Gastrocnemius medialis (tissue), 4 donors: Measurements from ENCODE around the gene KLKB1. TPM values are rescaled to one million over a fixed set of nuclear protein-coding genes. Genes with fewer than 3 reads are reported as not detected.

ENCODE experiments used
- ATAC-seq, 2 donors: fragments of 150-250 bp; one replicate each; pipeline ENCODE4 v1.9.1; 2016
- DNase-seq, 2 donors: peaks; one replicate each; pipeline ENCODE4 v3.0.0-alpha.2; 2019
- H3K27ac ChIP-seq, 4 donors: fragments of 200-600 bp; sonication (generic); 1 replicate in 1 of 4; 2 replicates in 3 of 4; pipeline ENCODE4 v1.5.1; 2016 to 2018; ENCODE audit warnings: mild to moderate bottlenecking in 2 of 4, moderate library complexity in 1 of 4
- H3K27me3 ChIP-seq, 3 donors: fragments of 200-600 bp; sonication (generic) in 2 of 3; 1 replicate in 1 of 3; 2 replicates in 2 of 3; pipeline versions ENCODE4 v1.5.1 to v1.6.0; 2016 to 2019; ENCODE audit warnings: mild to moderate bottlenecking in 1 of 3, moderate library complexity in 1 of 3
- H3K36me3 ChIP-seq, 2 donors: fragments of 200-600 bp; sonication (generic) in 1 of 2; one replicate each; pipeline ENCODE4 v1.5.1; 2017 to 2018
- H3K4me1 ChIP-seq, 2 donors: fragments of 200-600 bp; sonication (generic) in 1 of 2; one replicate each; pipeline ENCODE4 v1.5.1; 2016 to 2017; ENCODE audit warnings: mild to moderate bottlenecking in 2 of 2
- H3K4me3 ChIP-seq, 4 donors: fragments of 200-600 bp; sonication (generic) in 3 of 4; 1 replicate in 1 of 4; 2 replicates in 3 of 4; pipeline ENCODE4 v1.5.1; 2016 to 2019; ENCODE audit warnings: mild to moderate bottlenecking in 2 of 4
- H3K9me3 ChIP-seq, 3 donors: fragments of 200-600 bp; sonication (generic) in 2 of 3; 1 replicate in 1 of 3; 2 replicates in 2 of 3; pipeline ENCODE4 v1.5.1; 2016 to 2019
- POLR2A ChIP-seq, 2 donors: fragments of 450-650 bp; IDR thresholded peaks; one replicate each; pipeline ENCODE4 v1.6.1; 2017; ENCODE audit warnings: antibody characterized with exemption in 2 of 2, mild to moderate bottlenecking in 2 of 2, moderate library complexity in 2 of 2
- in situ Hi-C, 4 donors: fragments of 200-750 bp; cut with MboI; loops; one replicate each; pipeline versions ENCODE4 v1.15.0 to v1.8.0; 2017; ENCODE audit warnings: low sequenced_read_pairs in 4 of 4
- intact Hi-C: fragments of 100-400 bp; cut with DNase I; formaldehyde crosslinking; loops from one replicate; pipeline ENCODE4 v1.15.1; 2023; ENCODE audit warnings: low total_unique reads
- total RNA-seq, 4 donors: library from RNA; depleted of rRNA; stranded (reverse); fragments of >200 nt; gene quantifications; one replicate each; pipeline versions ENCODE4 v1.1.0 to v1.2.3, GENCODE V29; 2016
- TF ChIP-seq, protein P1 (sequence below), 5 experiments: fragments of 450-650 bp in 3 of 5; fragments of 200-600 bp in 2 of 5; sonication (generic) in 2 of 5; IDR thresholded peaks in 4 of 5; conservative IDR thresholded peaks in 1 of 5; 1 replicate in 4 of 5; 2 replicates in 1 of 5; pipeline ENCODE4 v1.5.1; 2016 to 2019; ENCODE audit warnings: antibody characterized with exemption in 5 of 5, mild to moderate bottlenecking in 3 of 5, moderate library complexity in 3 of 5

KLKB1 gene
- total RNA-seq, 4 donors from 2014 or later = 0.20 to 0.40 TPM; not detected in 2

DNA sequence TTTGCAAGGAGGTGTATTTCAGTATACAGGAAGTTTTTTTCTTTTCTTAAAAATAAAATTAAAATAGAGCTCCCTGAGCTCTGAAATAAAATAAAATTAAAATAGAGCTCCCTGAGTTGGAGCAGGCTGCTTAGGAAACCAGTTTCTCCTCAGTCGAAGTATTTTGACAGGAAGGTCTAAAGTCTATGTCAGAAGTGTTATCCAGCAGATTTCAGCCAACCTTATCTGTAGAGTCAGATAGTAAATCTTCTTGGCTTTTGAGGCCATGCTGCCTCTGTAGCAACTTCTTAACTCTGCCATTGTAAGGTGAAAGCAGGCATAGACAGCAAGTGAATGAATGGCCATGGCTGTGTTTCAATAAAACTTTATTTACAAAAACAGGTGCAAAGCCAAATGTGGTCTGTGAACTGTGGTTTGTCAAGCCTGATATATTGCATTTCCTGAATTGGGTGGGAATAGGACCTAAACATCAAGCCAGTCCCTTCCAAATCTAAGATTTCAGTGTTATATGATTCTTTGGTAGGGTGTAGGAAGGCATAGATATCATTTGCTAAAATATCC, 9.5 kb upstream of the KLKB1 start:
- no peaks in the 10 kb centered on the region for H3K36me3 ChIP-seq
- no peak overlapping the region for H3K4me3 ChIP-seq
- in situ Hi-C loops (no loop called here), intact Hi-C loops (no loop called here)
- ATAC-seq (no peak), DNase-seq (no peak)
- H3K4me1 ChIP-seq = no peaks in the 10 kb centered on the region
- H3K9me3 ChIP-seq = no peaks in the 10 kb centered on the region
- H3K27ac ChIP-seq = no peak overlapping the region
- TF ChIP-seq, protein P1, sequence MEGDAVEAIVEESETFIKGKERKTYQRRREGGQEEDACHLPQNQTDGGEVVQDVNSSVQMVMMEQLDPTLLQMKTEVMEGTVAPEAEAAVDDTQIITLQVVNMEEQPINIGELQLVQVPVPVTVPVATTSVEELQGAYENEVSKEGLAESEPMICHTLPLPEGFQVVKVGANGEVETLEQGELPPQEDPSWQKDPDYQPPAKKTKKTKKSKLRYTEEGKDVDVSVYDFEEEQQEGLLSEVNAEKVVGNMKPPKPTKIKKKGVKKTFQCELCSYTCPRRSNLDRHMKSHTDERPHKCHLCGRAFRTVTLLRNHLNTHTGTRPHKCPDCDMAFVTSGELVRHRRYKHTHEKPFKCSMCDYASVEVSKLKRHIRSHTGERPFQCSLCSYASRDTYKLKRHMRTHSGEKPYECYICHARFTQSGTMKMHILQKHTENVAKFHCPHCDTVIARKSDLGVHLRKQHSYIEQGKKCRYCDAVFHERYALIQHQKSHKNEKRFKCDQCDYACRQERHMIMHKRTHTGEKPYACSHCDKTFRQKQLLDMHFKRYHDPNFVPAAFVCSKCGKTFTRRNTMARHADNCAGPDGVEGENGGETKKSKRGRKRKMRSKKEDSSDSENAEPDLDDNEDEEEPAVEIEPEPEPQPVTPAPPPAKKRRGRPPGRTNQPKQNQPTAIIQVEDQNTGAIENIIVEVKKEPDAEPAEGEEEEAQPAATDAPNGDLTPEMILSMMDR (IDR thresholded peaks at IDR 0.05 in 4 of 5, conservative IDR thresholded peaks at IDR 0.05 in 1 of 5) = no peak
- no peak for TF ChIP-seq POLR2A (IDR thresholded peaks at IDR 0.05)
- H3K27me3 ChIP-seq = no peaks in the 10 kb centered on the region

DNA sequence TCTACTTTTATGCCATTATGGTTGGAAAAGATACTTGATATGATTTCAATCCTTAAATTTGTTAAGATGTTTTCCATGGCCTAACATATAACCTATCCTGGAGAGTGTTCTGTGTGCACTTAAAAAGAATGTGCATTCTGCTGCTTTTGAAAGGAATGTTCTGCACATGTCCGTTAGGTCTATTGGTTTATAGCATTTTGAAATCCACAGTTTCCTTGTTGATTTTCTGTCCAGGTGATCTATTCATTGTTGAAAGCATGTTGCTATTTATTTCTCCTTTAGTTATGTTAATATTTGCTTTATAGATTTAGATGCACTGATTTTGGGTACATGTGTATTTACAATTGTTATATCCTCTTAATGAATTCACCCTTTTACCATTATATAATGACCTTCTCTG, 5.7 kb upstream of the KLKB1 start:
- intact Hi-C loops (no loop called here), in situ Hi-C loops (no loop called here)
- no peak overlapping the region for H3K27ac ChIP-seq
- H3K9me3 ChIP-seq = no peaks in the 10 kb centered on the region
- H3K4me3 ChIP-seq = no peak overlapping the region
- no peak for DNase-seq
- no peaks in the 10 kb centered on the region for H3K36me3 ChIP-seq
- no peaks in the 10 kb centered on the region for H3K4me1 ChIP-seq
- H3K27me3 ChIP-seq = no peaks in the 10 kb centered on the region
- ATAC-seq = no peak
- TF ChIP-seq, protein P1 (IDR thresholded peaks at IDR 0.05 in 4 of 5, conservative IDR thresholded peaks at IDR 0.05 in 1 of 5) = no peak
- TF ChIP-seq POLR2A (IDR thresholded peaks at IDR 0.05) = no peak

DNA sequence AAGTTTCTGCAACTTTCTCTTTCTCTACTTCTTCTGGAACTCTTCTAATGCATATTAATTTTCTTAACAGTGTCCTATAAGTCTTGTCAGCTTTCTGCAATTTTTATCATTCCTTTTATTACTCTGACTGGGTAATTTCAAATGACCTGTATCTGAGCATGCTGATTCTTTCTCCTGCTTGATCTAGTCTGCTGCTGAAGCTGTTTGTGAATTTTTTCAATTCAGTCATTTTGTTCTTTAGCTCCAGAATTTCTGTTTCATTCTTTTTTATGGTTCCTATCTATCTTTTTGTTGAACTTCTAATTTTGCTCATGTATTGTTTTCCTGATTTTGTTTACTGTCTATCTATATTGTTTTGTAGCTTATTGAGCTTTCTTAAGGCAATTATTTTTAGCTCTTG, 1.5 kb upstream of the KLKB1 start:
- Histone ChIP-seq H3K27me3 (no peaks in the 10 kb centered on the region), H3K36me3 (no peaks in the 10 kb centered on the region), H3K4me1 (peaks cover 0 to 3% of the 10 kb centered on the region in 2 donors), H3K4me3 (no peak overlapping the region), H3K27ac (no peak overlapping the region), H3K9me3 (no peaks in the 10 kb centered on the region)
- ATAC-seq = no peak
- in situ Hi-C loops (no loop called here), intact Hi-C loops (no loop called here)
- no peak for DNase-seq
- no peak for TF ChIP-seq POLR2A (IDR thresholded peaks at IDR 0.05)
- TF ChIP-seq, protein P1 (IDR thresholded peaks at IDR 0.05 in 4 of 5, conservative IDR thresholded peaks at IDR 0.05 in 1 of 5) = no peak

DNA sequence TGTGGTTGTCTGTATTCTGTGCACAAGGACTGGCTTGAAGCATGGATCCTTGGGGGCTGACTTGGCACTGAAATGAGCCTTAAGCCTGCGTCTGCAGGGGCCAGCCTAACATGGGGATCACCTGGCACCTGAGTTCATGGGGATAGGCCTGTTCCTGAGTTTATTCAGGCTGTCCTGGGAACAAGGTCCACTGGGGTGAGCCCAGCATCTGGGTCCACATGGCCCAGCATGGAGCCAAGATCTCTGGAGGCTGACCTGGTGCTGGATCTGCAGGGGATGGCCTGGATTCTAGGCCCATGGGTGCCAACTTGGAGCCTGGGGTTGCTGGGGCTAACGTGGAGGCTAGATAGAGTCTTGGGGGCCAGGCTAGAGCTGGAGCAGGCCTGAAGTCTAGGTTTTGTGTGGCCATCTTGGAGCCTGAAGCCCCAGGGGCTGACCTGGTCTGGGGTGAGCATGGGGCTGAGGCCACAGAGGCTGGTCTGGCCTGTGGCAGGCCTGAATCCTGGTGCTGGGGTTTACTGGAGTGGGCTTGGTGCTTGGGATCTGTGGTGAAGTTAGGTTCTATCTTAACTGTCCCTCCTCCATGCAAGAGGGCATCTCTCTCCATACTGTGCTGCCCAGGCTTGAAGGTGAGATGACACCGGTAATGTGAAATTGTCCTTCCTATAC, 652 bp upstream of the KLKB1 start:
- H3K4me3 ChIP-seq = no peak overlapping the region
- peaks cover 0 to 3% of the 10 kb centered on the region in 2 donors for H3K4me1 ChIP-seq
- no peaks in the 10 kb centered on the region for H3K36me3 ChIP-seq
- in situ Hi-C loops (no loop called here), intact Hi-C loops (no loop called here)
- no peak for TF ChIP-seq POLR2A (IDR thresholded peaks at IDR 0.05)
- DNase-seq (no peak), ATAC-seq (no peak)
- H3K27ac ChIP-seq = no peak overlapping the region
- H3K27me3 ChIP-seq = no peaks in the 10 kb centered on the region
- no peaks in the 10 kb centered on the region for H3K9me3 ChIP-seq

DNA sequence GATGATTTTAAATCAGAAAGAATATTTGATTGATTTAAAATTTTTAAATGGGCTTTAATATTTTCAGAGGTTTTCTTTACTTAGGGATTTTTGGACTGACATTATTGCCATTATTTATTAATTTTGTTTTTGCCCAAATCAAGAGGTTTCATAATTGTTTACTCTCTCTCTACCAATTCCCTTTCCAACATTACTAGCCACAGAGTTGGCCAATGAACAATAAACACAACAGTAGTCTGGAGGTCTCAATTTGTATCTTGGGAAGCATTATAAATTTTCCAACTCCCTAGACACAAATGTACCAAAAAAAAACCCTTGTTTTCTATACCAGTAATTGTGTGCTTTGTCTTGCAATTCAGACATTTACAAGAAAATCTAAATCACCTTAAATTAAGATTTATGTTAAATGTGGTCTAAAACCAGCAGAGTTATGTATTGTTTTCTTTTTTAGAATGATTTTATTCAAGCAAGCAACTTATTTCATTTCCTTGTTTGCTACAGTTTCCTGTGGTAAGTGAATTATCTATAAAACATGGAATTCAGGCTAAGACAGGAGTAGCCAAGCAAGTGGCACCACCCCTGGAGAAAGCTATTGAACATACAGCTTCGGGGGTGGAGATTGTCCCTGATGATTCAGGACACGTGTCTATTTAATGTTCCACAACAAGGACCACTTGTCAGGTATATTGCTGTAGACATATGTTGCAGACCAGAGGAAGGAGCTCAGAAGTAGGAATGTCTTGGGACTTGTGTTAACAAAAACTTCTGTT, 622 bp downstream of the KLKB1 start:
- H3K27me3 ChIP-seq = no peaks in the 10 kb centered on the region
- TF ChIP-seq, protein P1 (IDR thresholded peaks at IDR 0.05 in 4 of 5, conservative IDR thresholded peaks at IDR 0.05 in 1 of 5) = no peak
- no peak for TF ChIP-seq POLR2A (IDR thresholded peaks at IDR 0.05)
- peaks cover 0 to 3% of the 10 kb centered on the region in 2 donors for H3K4me1 ChIP-seq
- no peaks in the 10 kb centered on the region for H3K36me3 ChIP-seq
- DNase-seq (no peak), ATAC-seq (no peak)
- no peaks in the 10 kb centered on the region for H3K9me3 ChIP-seq
- H3K4me3 ChIP-seq = no peak overlapping the region
- intact Hi-C loops (no loop called here), in situ Hi-C loops (no loop called here)
- H3K27ac ChIP-seq = no peak overlapping the region
